DMS53 treated with DMSO at 0.1 percent for 48 hours (cell line): ENCODE data around the gene ZNF362.

Source experiments
- DNase-seq: peaks from one replicate; lab custom pipeline; 2025; ENCODE audit not compliant: unreplicated experiment; lab: John Stamatoyannopoulos, UW

The ZNF362 gene

GRCh38 chr1:33244143-33244808 is 12.0 kb upstream of the ZNF362 start:
- no peak for DNase-seq

- DNase-seq, result no peak
Measured at GRCh38 chr1:33244809-33245186, 11.5 kb upstream of the ZNF362 start.

- no peak for DNase-seq
Measured at GRCh38 chr1:33246171-33246570, 10.1 kb upstream of the ZNF362 start.

- no peak for DNase-seq
Measured at GRCh38 chr1:33247545-33247944, 8.7 kb upstream of the ZNF362 start.

- no peak for DNase-seq
Measured at GRCh38 chr1:33248244-33248643, 8.0 kb upstream of the ZNF362 start.

GRCh38 chr1:33249422-33249821 is 6.9 kb upstream of the ZNF362 start:
- no peak for DNase-seq

GRCh38 chr1:33250217-33250616 is 6.1 kb upstream of the ZNF362 start:
- no peak for DNase-seq

GRCh38 chr1:33250724-33251123 is 5.6 kb upstream of the ZNF362 start:
- no peak for DNase-seq

- no peak for DNase-seq
Measured at GRCh38 chr1:33254491-33254890, 1.8 kb upstream of the ZNF362 start.

GRCh38 chr1:33255347-33256220 is 708 bp upstream of the ZNF362 start:
- DNase-seq, result no peak

- no peak for DNase-seq
Measured at GRCh38 chr1:33256221-33256470, 146 bp upstream of the ZNF362 start.

GRCh38 chr1:33257207-33257771 is 997 bp downstream of the ZNF362 start:
- DNase-seq, result no peak

- DNase-seq, result no peak
Measured at GRCh38 chr1:33257772-33258712, 1.8 kb downstream of the ZNF362 start.

- no peak for DNase-seq
Measured at GRCh38 chr1:33258788-33259274, 2.5 kb downstream of the ZNF362 start.

GRCh38 chr1:33259879-33260278 is 3.6 kb downstream of the ZNF362 start:
- no peak for DNase-seq

- peak; percentile 13 for DNase-seq
Measured at GRCh38 chr1:33260439-33260838, 4.1 kb downstream of the ZNF362 start.

- no peak for DNase-seq
Measured at GRCh38 chr1:33261344-33261743, 5.1 kb downstream of the ZNF362 start.

GRCh38 chr1:33263890-33264504 is 7.7 kb downstream of the ZNF362 start:
- DNase-seq, result no peak

GRCh38 chr1:33265780-33266605 is 9.7 kb downstream of the ZNF362 start:
- no peak for DNase-seq

- no peak for DNase-seq
Measured at GRCh38 chr1:33266766-33267165, 10.5 kb downstream of the ZNF362 start.
